ENCODE measurements around the gene SNX20.

SNX20 gene

GRCh38 chr16:50630394-50631020 is 50.6 kb downstream of the SNX20 start:
- TF ChIP-seq CREB1 (IDR thresholded peaks at IDR 0.05; ENCODE audit: low read depth): no peak
- TF ChIP-seq YY1 (IDR thresholded peaks at IDR 0.05; ENCODE audit: low read depth): no peak
- TF ChIP-seq NFIC (IDR thresholded peaks at IDR 0.05): no peak
- TF ChIP-seq TCF12 (IDR thresholded peaks at IDR 0.05; ENCODE audit: low read depth): no peak
- TF ChIP-seq, protein P1, sequence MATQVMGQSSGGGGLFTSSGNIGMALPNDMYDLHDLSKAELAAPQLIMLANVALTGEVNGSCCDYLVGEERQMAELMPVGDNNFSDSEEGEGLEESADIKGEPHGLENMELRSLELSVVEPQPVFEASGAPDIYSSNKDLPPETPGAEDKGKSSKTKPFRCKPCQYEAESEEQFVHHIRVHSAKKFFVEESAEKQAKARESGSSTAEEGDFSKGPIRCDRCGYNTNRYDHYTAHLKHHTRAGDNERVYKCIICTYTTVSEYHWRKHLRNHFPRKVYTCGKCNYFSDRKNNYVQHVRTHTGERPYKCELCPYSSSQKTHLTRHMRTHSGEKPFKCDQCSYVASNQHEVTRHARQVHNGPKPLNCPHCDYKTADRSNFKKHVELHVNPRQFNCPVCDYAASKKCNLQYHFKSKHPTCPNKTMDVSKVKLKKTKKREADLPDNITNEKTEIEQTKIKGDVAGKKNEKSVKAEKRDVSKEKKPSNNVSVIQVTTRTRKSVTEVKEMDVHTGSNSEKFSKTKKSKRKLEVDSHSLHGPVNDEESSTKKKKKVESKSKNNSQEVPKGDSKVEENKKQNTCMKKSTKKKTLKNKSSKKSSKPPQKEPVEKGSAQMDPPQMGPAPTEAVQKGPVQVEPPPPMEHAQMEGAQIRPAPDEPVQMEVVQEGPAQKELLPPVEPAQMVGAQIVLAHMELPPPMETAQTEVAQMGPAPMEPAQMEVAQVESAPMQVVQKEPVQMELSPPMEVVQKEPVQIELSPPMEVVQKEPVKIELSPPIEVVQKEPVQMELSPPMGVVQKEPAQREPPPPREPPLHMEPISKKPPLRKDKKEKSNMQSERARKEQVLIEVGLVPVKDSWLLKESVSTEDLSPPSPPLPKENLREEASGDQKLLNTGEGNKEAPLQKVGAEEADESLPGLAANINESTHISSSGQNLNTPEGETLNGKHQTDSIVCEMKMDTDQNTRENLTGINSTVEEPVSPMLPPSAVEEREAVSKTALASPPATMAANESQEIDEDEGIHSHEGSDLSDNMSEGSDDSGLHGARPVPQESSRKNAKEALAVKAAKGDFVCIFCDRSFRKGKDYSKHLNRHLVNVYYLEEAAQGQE (IDR thresholded peaks at IDR 0.05; ENCODE audit: low read depth): no peak
- no peak for TF ChIP-seq EP300 (IDR thresholded peaks at IDR 0.05; ENCODE audit: borderline replicate concordance)
- TF ChIP-seq ZBTB7A (IDR thresholded peaks at IDR 0.05; ENCODE audit: low read depth): no peak
- TF ChIP-seq CEBPB (IDR thresholded peaks at IDR 0.05): no peak
- no peak for TF ChIP-seq TEAD4 (IDR thresholded peaks at IDR 0.05)
- no peak for TF ChIP-seq RAD21 (IDR thresholded peaks at IDR 0.05; ENCODE audit: low read depth)
- TF ChIP-seq FOXM1 (IDR thresholded peaks at IDR 0.05; ENCODE audit: borderline replicate concordance, low read depth): no peak
- TF ChIP-seq, protein P2, sequence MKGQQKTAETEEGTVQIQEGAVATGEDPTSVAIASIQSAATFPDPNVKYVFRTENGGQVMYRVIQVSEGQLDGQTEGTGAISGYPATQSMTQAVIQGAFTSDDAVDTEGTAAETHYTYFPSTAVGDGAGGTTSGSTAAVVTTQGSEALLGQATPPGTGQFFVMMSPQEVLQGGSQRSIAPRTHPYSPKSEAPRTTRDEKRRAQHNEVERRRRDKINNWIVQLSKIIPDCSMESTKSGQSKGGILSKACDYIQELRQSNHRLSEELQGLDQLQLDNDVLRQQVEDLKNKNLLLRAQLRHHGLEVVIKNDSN (IDR thresholded peaks at IDR 0.05): no peak
- no peak for TF ChIP-seq EGR1 (IDR thresholded peaks at IDR 0.05)
- no peak for TF ChIP-seq TAF1 (IDR thresholded peaks at IDR 0.05; ENCODE audit: low read depth)
- TF ChIP-seq, protein P3, sequence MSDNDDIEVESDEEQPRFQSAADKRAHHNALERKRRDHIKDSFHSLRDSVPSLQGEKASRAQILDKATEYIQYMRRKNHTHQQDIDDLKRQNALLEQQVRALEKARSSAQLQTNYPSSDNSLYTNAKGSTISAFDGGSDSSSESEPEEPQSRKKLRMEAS (IDR thresholded peaks at IDR 0.05): no peak

DNA sequence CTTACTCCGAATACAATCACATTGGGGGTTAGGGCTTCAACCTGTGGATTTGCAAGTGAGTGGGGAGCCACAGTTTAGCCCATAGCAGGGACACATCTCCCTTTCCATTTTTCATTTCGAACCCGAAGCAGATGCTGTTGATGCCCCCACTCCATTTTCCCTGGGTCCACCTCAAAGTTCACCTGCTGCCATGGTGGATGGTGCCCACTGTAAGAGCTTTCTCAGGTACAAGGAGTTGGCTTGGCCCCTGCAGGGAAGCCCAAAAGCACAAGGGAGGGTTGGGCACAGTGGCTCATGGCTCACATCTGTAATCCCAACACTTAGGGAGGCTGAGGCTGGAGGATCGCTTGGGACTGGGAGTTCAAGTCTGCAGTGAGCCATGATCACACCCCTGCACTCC is 51.8 kb downstream of the SNX20 start:
- TF ChIP-seq CEBPB (IDR thresholded peaks at IDR 0.05): no peak
- TF ChIP-seq CREB1 (IDR thresholded peaks at IDR 0.05; ENCODE audit: low read depth): no peak
- TF ChIP-seq RAD21 (IDR thresholded peaks at IDR 0.05; ENCODE audit: low read depth): no peak
- TF ChIP-seq TAF1 (IDR thresholded peaks at IDR 0.05; ENCODE audit: low read depth): no peak
- no peak for TF ChIP-seq NFIC (IDR thresholded peaks at IDR 0.05)
- no peak for TF ChIP-seq TCF12 (IDR thresholded peaks at IDR 0.05; ENCODE audit: low read depth)

DNA sequence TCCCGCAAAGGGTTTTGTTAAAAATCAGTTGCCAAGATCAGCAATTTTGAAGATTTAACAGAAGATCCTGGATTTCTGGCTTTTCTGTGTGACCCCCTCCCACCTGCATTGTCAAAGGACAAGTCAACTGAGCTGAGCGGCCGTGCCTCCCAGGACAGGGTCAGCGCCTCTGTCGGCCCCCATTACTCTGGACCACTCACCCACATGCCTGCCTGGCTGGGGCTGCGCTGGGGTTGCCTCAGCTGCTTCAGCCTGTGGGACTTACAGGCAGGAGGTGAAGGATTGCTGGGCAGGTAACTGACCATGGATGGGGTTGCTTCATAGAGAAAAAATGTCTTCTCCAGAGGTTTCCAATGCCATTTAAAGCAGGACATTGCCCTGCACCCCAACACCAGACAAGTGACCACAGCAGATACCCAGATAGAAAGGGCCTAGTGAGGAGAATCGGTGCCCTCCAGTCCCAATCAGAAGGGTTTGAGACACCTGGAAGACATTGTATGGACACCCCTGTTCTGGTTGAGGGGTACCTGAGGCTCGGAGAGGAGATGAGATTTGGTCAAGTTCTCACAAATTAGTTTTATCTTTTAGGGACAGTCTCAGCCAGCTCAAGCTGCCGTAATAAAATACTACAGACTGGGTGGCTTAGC is 52.8 kb downstream of the SNX20 start:
- TF ChIP-seq TEAD4 (IDR thresholded peaks at IDR 0.05): no peak
- TF ChIP-seq, protein P3 (IDR thresholded peaks at IDR 0.05): no peak
- TF ChIP-seq YY1 (IDR thresholded peaks at IDR 0.05; ENCODE audit: low read depth): no peak
- TF ChIP-seq EP300 (IDR thresholded peaks at IDR 0.05; ENCODE audit: borderline replicate concordance): no peak
- no peak for TF ChIP-seq FOXM1 (IDR thresholded peaks at IDR 0.05; ENCODE audit: borderline replicate concordance, low read depth)
- TF ChIP-seq, protein P2 (IDR thresholded peaks at IDR 0.05): no peak
- TF ChIP-seq CREB1 (IDR thresholded peaks at IDR 0.05; ENCODE audit: low read depth): no peak
- TF ChIP-seq NFIC (IDR thresholded peaks at IDR 0.05): no peak
- TF ChIP-seq CEBPB (IDR thresholded peaks at IDR 0.05): no peak
- TF ChIP-seq EGR1 (IDR thresholded peaks at IDR 0.05): no peak
- TF ChIP-seq RAD21 (IDR thresholded peaks at IDR 0.05; ENCODE audit: low read depth): no peak
- TF ChIP-seq, protein P1 (IDR thresholded peaks at IDR 0.05; ENCODE audit: low read depth): no peak
- TF ChIP-seq ZBTB7A (IDR thresholded peaks at IDR 0.05; ENCODE audit: low read depth): no peak
- no peak for TF ChIP-seq TCF12 (IDR thresholded peaks at IDR 0.05; ENCODE audit: low read depth)
- no peak for TF ChIP-seq TAF1 (IDR thresholded peaks at IDR 0.05; ENCODE audit: low read depth)

GRCh38 chr16:50627419-50627818 is 53.7 kb downstream of the SNX20 start:
- no peak for TF ChIP-seq TEAD4 (IDR thresholded peaks at IDR 0.05)
- TF ChIP-seq ZBTB7A (IDR thresholded peaks at IDR 0.05; ENCODE audit: low read depth): no peak
- TF ChIP-seq EGR1 (IDR thresholded peaks at IDR 0.05): no peak
- no peak for TF ChIP-seq CREB1 (IDR thresholded peaks at IDR 0.05; ENCODE audit: low read depth)
- TF ChIP-seq FOXM1 (IDR thresholded peaks at IDR 0.05; ENCODE audit: borderline replicate concordance, low read depth): no peak
- TF ChIP-seq TAF1 (IDR thresholded peaks at IDR 0.05; ENCODE audit: low read depth): no peak
- TF ChIP-seq, protein P2 (IDR thresholded peaks at IDR 0.05): no peak
- no peak for TF ChIP-seq CEBPB (IDR thresholded peaks at IDR 0.05)
- TF ChIP-seq NFIC (IDR thresholded peaks at IDR 0.05): no peak
- TF ChIP-seq, protein P3 (IDR thresholded peaks at IDR 0.05): no peak
- TF ChIP-seq RAD21 (IDR thresholded peaks at IDR 0.05; ENCODE audit: low read depth): no peak
- TF ChIP-seq, protein P1 (IDR thresholded peaks at IDR 0.05; ENCODE audit: low read depth): no peak
- TF ChIP-seq YY1 (IDR thresholded peaks at IDR 0.05; ENCODE audit: low read depth): no peak
- no peak for TF ChIP-seq TCF12 (IDR thresholded peaks at IDR 0.05; ENCODE audit: low read depth)
